Fibroblast of villous mesenchyme (primary cell): Measurements from ENCODE around the gene MAK. TPM values are rescaled to one million over a fixed set of nuclear protein-coding genes. Genes with fewer than 3 reads are reported as not detected.

Experiments used
- DNase-seq: peaks from one replicate; pipeline ENCODE4 v3.0.0-alpha.2; 2010; ENCODE audit warnings: low read depth
- H3K4me3 ChIP-seq: 2 replicates; pipeline ENCODE4 v1.5.1; 2011; ENCODE audit warnings: low read depth, mild to moderate bottlenecking, low read length
- total RNA-seq: library from RNA; depleted of rRNA; stranded (reverse); fragments of >200 nt; gene quantifications from 2 replicates; pipeline ENCODE4 v1.2.3, GENCODE V29; 2012
- TF ChIP-seq, protein P1 (sequence below): IDR thresholded peaks from 2 replicates; pipeline ENCODE4 v1.5.1; 2012; ENCODE audit warnings: low read depth, mild to moderate bottlenecking, low read length; ENCODE audit not compliant: insufficient read depth

Gene MAK
- total RNA-seq, 1 donor: not detected

- no peak overlapping the region for H3K4me3 ChIP-seq
- TF ChIP-seq, protein P1, sequence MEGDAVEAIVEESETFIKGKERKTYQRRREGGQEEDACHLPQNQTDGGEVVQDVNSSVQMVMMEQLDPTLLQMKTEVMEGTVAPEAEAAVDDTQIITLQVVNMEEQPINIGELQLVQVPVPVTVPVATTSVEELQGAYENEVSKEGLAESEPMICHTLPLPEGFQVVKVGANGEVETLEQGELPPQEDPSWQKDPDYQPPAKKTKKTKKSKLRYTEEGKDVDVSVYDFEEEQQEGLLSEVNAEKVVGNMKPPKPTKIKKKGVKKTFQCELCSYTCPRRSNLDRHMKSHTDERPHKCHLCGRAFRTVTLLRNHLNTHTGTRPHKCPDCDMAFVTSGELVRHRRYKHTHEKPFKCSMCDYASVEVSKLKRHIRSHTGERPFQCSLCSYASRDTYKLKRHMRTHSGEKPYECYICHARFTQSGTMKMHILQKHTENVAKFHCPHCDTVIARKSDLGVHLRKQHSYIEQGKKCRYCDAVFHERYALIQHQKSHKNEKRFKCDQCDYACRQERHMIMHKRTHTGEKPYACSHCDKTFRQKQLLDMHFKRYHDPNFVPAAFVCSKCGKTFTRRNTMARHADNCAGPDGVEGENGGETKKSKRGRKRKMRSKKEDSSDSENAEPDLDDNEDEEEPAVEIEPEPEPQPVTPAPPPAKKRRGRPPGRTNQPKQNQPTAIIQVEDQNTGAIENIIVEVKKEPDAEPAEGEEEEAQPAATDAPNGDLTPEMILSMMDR: no peak
- no peak for DNase-seq
These were observed 98.3 kb downstream of the MAK start for GRCh38 chr6:10740061-10740460.

GRCh38 chr6:10736731-10737130, 101.6 kb downstream of the MAK start:
- TF ChIP-seq, protein P1: no peak
- DNase-seq: no peak
- H3K4me3 ChIP-seq: no peak overlapping the region

GRCh38 chr6:10733863-10734262, 104.5 kb downstream of the MAK start:
- TF ChIP-seq, protein P1: no peak
- H3K4me3 ChIP-seq: no peak overlapping the region
- no peak for DNase-seq

GRCh38 chr6:10733151-10733715, 105.1 kb downstream of the MAK start:
- TF ChIP-seq, protein P1: no peak
- H3K4me3 ChIP-seq: no peak overlapping the region
- no peak for DNase-seq

- no peak for DNase-seq
- no peak overlapping the region for H3K4me3 ChIP-seq
- TF ChIP-seq, protein P1: no peak
These were observed 108.1 kb downstream of the MAK start for GRCh38 chr6:10730254-10730653.

DNA sequence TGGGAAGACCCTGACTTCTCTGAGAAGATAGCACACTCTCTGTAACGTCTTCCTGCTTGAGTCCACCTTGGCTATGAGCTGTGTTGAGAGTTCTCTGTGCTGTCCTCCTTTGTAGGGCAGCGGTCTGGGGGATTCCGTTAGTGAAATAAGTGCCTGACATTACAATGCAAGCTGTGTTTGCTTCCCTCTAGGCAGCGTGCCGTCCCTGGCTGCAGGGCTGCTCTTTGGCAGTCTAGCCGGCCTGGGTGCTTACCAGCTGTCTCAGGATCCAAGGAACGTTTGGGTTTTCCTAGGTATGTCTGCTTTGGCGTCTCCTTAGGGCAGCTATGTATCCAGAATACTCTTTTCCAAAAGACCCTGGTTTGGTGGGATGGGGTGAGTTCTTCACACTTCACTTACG, 112.6 kb downstream of the MAK start:
- TF ChIP-seq, protein P1: no peak
- no peak for DNase-seq
- no peak overlapping the region for H3K4me3 ChIP-seq

- H3K4me3 ChIP-seq: no peak overlapping the region
- TF ChIP-seq, protein P1: no peak
- no peak for DNase-seq
These were observed 113.3 kb downstream of the MAK start for GRCh38 chr6:10725044-10725443.
